ENCODE data around the gene TAF4B.

DNA sequence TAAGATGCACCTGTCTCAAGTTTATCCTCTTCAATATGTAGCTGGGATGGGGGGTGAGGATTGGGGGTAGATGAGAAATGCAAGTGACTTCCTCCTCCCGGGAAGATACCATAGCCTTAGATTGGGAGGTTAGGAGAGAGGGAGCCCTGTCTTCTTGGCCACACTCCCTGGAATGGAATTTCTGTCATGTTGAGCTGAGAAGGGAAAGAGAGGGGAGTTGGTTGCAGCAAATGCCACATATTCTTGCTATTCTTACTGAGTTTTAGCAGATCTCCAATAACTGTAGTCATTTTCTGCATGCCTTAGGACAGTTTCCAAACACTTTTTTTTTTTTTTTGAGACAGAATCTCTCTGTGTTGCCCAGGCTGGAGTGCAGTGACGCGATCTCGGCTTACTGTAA, 35.9 kb downstream of the TAF4B start:
- TF ChIP-seq, protein P1, sequence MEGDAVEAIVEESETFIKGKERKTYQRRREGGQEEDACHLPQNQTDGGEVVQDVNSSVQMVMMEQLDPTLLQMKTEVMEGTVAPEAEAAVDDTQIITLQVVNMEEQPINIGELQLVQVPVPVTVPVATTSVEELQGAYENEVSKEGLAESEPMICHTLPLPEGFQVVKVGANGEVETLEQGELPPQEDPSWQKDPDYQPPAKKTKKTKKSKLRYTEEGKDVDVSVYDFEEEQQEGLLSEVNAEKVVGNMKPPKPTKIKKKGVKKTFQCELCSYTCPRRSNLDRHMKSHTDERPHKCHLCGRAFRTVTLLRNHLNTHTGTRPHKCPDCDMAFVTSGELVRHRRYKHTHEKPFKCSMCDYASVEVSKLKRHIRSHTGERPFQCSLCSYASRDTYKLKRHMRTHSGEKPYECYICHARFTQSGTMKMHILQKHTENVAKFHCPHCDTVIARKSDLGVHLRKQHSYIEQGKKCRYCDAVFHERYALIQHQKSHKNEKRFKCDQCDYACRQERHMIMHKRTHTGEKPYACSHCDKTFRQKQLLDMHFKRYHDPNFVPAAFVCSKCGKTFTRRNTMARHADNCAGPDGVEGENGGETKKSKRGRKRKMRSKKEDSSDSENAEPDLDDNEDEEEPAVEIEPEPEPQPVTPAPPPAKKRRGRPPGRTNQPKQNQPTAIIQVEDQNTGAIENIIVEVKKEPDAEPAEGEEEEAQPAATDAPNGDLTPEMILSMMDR (IDR thresholded peaks at IDR 0.05) = no peak
- no peak for TF ChIP-seq POLR2A (IDR thresholded peaks at IDR 0.05)
